GM21515 (cell line): ENCODE results near the gene TRIP12.
"Not testable (repeated sequence)": the region's sequence is repeated elsewhere in the genome, so short reads cannot be mapped to it uniquely, and the experiment has no call there.

ENCODE experiments used
- ATAC-seq: cut with Tn5 transposase; IDR thresholded peaks from one replicate; pipeline ENCODE4 v1.9.1; 2021; ENCODE audit not compliant: unreplicated experiment

The TRIP12 gene

DNA sequence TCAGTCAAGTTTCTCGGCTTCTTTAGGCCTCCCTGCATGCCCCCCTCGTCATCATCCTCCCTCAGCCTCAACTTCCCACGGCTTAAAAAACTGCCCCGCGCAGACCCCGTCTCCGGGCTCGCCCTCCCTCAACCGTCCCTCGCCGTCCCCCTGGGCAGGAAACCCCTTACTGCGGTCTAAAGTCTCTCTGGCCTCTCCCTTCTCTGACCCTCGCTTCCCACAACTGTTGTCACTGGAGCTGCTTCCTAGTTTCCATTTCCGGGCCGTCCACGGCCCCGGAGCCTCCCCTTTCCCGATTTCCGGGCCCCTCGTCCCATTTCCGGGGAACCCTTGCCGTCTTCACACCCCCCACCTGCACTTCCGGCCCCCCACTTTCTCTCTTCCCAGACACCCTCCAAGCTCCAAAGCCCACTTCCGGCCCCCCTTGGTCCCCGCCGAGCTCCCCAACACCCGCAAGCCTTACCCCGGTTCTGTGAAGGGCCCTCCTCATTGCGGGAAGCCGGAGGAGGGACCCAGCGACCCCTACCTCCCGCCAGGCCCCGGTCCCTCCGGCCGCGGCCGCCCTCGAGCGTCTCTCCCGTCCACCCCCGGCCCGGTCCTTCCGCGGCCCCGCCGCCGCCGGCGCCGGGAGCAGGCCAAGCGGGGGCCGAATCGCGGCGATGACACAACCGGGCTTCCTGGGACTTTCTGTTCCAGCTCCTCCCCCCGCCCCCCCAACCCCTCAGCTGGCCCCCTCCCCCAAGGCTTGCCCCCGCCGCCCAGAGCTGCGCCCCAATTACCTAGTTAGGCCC, 513 bp downstream of the TRIP12 start:
- ATAC-seq: peak; percentile 22

GRCh38 chr2:229920011-229920641, 1.7 kb downstream of the TRIP12 start:
- no peak for ATAC-seq

GRCh38 chr2:229917793-229918192, 4.0 kb downstream of the TRIP12 start:
- no peak for ATAC-seq

DNA sequence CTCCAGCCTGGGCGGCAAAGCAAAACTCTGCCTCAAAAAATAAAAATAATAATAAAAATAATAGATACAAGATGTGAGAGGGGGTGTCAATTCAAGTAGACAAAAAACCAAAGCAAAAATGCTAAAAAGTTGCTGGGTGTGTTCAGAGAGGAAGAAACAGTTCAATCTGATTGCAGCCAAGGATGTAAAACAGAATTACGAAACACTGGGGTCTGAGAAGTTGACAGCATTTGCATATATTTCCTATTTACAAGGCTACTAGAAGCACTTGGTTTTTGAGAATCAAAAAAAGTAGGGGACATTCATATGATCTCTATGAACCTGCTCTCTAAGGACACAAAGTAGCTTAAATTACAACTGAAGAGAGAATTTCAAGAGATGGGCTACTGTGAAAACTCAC, 7.6 kb downstream of the TRIP12 start:
- no peak for ATAC-seq

- peak; percentile 70 for ATAC-seq
Observed at GRCh38 chr2:229910832-229911412, 10.9 kb downstream of the TRIP12 start.

- ATAC-seq: peak; percentile 8
Observed at GRCh38 chr2:229910147-229910831, 11.5 kb downstream of the TRIP12 start.

GRCh38 chr2:229909090-229909489, 12.7 kb downstream of the TRIP12 start:
- no peak for ATAC-seq

DNA sequence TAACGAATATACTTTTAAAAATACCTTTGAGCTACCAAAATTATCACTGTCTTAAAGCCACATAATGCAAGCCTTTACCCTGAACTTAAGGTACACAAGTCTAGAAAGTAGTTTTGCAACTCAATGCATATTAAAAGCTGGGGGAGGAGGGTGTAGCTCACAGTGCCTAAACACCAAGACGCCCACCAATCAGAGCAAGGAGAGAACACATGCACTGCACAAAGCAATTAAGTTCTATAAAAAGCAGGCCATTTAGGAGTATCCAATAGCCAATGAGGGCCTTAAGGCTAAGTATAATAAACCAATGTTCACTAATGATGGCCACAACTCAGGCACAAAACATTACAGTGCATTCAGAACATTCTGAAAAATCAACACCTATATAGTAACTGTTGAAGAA, 16.2 kb downstream of the TRIP12 start:
- ATAC-seq: no peak

DNA sequence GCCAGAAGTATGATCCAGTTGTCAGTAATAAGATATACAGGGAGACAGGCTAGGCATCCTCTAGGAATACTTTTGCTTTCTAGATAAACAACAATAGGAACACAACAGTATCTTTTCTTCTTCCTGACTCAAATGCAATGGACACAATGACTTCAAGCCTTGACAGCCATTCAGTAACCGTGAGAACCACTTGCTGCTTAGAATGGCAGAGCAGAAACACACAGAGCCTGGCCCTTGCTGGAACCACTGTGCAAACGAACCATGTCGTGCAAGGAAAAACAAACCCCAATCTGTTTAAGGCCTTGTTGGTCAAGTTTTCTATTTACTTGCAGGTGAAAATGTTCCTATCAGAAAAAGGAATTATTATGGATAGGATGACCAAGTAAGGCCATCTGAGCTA, 18.8 kb downstream of the TRIP12 start:
- ATAC-seq: no peak

DNA sequence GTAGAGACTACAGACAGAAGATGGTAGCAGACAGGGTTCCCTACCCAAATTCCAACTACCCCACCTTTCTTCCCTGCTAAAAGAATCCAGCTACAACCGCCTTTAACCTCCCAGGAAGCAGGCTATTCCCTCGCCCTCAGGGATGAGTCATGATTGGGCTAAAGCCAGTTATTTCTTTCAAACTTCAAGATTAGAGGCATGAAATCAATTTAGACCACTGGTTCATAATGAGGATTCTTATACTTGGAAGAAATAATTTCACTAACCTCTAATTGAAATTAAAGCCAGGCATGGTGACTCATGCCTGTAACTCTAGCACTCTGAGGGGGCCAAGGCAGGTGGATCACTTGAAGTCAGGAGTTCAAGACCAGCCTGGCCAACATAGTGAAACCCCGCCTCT, 20.0 kb downstream of the TRIP12 start:
- no peak for ATAC-seq

DNA sequence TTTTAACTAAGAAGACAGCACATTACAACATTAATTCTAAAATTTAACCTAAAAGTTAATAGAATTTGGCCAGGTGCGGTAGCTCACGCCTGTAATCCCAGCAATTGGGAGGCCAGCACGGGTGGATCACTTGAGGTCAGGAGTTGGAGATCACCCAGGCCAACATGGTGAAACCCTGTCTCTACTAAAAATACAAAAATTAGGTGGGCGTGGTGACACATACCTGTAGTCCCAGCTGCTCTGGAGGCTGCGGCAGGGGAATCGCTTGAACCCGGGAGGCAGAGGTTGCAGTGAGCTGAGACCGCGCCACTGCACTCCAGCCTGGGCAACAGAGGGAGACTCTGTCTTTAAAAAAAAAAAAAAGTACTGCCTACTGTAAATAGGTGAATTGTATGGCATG, 21.3 kb downstream of the TRIP12 start:
- not testable (repeated sequence) for ATAC-seq

- ATAC-seq: no peak
Observed at GRCh38 chr2:229900012-229900411, 21.8 kb downstream of the TRIP12 start.

- ATAC-seq: no peak
Observed at GRCh38 chr2:229899604-229900003, 22.2 kb downstream of the TRIP12 start.

DNA sequence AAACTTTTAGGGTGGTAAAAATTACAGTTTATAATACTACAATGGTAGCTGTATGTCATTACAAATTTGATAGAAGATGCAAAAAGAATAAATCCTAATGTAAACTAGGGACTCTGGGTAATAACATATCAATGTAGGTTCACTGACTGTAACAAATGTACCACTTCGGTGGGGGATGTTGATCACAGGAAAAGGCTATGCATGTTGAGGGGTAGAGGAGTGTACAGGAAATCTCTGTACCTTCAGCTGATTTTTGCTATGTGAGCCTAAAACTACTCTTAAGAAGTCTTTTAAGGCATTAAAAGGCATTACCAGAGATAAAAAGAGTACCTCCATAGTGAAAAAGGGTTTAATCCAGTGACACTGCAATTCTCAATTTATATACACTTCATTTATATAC, 25.0 kb downstream of the TRIP12 start:
- ATAC-seq: no peak

DNA sequence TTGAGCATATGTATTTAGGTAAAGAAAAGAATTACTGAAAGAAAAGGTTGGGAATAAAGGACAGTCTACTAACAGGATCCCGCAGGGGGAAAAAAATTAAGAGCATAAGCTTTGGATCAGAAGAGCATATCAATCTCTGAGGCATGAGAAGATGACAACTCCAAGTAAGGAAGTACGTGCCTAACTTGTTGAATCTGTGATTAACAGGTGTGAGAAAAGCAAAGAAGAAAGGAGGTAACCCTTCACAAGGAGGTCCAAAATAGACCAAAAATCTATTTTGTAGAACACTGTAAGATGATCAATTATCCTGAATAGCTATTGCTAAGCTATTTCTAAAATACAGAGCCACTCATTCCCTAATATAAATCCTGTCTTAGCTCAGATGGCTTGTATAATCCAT, 32.8 kb downstream of the TRIP12 start:
- no peak for ATAC-seq

- ATAC-seq: no peak
Observed at GRCh38 chr2:229888031-229888430, 33.8 kb downstream of the TRIP12 start.

DNA sequence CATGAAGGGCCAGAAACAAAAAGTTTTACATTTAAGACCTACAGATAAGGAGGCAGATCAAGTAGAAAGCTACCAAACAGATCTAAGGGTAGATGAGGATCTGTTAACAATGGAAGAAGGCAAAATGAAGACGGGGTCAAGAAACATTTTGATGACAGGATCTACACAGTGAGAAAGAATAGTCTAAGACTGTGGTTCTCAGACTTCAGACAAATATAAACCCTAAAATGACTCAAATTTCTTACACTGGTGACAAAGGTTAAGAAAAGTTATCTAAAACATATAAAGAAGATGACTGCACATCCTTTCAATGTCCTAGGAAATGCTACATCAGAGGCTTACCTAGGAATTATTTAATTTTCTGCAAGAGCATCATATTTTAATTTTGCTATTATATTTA, 34.4 kb downstream of the TRIP12 start:
- no peak for ATAC-seq

GRCh38 chr2:229884775-229885699, 36.8 kb downstream of the TRIP12 start:
- ATAC-seq: peak; percentile 66

DNA sequence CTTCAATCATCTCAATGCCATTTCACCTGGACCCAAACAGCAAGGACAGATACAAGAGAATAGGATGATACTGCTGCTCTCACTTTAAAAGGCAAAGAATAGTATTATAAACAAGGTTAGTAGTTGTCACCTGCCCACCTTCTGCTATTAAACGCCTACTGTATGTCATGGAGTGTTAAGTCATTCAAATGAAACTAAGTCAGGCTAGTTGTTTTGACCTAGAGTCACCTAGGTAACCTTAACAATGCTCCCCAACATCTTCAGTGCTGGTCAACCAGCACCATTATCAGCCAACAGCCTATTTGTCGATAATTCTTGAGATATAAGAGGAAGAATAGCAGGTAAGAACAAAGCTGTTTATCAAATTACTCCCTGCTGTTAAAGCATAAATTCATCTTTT, 39.2 kb downstream of the TRIP12 start:
- no peak for ATAC-seq

DNA sequence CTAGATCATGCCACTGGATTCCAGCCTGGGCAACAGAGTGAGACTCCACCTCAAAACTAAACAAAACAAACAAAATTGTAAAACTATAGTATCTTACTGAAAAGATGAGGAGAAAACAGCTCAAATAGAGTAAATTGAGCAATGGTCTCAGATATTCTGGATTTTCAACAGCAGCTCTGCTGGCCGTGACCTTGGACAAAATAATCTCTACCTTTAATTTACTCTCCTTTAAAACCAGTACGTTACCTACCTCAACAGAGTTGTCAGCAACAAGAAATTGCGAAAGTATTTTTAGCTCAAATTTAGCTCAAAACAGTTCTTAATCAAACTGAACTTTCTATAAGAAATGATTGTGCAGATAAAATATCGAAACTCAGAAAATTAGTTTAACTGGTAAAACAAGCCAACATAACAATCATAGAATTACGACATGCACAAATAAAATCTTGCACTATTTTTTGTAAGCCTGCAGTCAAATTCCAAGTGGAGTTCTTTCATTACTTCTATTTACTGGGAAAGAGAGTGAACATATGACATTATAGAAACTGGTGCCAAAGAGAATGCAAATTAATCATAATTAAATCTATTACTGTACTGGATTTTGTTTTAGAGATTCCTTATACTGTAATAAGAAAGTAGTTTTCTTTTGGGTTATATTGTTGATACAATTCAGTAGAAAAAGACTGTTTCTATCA, 40.8 kb downstream of the TRIP12 start:
- ATAC-seq: no peak
